GM21381 (cell line): Measurements from ENCODE around the gene COL18A1.
"Not testable (repeated sequence)": the region's sequence is repeated elsewhere in the genome, so short reads cannot be mapped to it uniquely, and the experiment has no call there.

Experiments used
- ATAC-seq: cut with Tn5 transposase; IDR thresholded peaks from one replicate; pipeline ENCODE4 v1.9.1; 2021; ENCODE audit warnings: mild to moderate bottlenecking, moderate library complexity; ENCODE audit not compliant: unreplicated experiment

The COL18A1 gene

DNA sequence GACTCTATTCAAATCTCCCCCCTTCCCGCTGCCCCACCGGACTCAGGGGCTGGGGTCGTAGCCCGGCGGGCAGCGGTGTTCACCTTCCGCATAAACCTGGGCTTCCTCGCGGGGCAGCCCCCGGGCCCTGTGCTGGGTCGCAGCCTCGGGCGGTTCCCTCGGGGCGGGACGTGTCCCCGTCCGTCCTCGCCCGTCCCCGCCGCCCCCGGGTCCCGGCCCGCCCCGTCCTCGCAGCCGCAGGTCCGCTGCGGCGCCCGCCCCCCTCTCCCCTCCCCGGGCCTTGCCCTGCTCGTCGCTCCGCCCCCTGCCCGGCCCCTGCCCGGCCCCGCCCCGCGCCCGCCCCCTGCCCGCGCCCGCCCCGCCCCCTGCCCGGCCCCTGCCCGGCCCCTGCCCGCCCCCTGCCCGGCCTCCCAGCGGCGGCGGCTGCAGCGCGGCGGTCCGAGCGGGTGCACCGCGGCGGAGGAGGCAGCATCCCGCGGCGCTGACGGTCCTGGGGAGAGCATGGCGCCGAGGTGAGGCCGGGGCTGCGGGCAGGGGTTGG, at the start of gene COL18A1:
TSS of gene COL18A1 (plus strand) at position 436 of the 541 bp plus-strand sequence. CDS start at position 502, 66 bp downstream.
- no peak for ATAC-seq

DNA sequence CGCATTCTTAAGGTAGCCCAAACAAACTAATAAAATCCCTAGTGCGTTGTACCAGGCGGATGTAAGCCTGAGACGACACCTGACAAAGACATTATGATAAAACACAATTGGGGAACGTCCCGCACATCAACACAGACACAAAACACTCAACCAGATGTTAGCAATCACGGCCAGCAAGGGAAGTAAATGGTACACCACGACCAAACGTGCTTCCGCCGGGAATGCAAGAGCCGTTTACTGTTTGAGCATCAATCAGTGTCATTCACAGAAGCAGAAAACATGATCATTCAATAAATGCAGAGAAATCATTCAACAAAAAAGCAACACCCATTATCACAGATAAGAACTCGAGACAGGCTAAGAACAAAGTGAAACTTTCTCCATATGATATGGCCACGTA, 49.4 kb upstream of the COL18A1 start:
- ATAC-seq, result no peak

DNA sequence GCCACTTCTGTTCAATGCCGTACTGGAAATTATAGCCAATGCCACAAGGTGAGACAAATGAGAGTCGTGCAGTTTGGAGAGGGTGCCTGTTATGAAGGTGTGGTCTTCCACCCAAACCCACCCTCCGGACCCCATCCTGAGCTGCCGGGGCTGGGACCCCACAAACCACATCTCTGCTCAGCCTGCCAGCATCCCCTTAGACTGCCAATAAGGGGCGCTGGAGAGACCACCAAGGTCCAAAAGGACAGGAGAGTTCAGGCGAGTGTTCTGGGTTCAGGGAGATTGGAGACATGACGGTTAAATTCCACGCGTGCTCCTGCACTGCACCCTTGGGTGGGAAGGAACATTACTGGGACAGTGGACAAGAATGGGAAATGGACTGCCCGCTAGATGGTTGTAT, 48.7 kb upstream of the COL18A1 start:
- ATAC-seq, result no peak

DNA sequence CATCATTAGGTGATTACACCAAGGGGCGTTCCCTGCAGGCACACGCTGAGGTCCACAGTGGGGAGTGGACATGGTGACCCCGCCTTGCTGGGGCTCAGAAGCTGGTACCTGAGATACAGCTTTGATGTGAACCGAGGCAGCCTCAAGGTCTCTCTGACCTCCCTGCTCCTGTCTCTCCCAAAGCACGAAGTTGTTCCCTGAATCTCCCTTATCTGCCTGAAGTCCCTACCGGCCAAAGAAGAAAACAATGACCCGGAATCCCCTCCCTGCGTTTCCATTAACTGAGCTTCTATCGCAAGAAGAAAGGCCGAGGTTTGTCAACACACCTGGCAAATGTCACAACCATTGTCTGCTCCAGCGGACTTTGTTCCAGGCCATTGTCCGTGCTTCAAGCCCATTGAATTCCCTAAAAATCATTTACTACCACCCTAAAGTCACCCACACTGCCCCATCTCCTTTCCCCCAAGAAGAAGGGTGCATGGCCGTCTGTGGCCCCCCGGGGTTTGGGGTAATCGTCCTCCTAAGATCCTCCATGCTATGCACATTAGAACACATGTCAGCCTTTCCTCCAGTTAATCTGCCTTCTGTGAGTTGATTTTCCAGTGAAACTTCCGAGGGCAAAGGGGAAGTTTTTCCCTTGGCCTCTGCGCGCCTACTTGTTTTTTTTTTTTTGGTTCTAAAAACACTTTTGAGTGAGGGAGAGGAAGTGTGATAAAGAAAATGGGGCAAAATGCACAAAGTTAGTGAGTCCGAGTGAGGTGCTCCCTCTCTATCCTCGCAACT, 48.1 kb upstream of the COL18A1 start:
- no peak for ATAC-seq

DNA sequence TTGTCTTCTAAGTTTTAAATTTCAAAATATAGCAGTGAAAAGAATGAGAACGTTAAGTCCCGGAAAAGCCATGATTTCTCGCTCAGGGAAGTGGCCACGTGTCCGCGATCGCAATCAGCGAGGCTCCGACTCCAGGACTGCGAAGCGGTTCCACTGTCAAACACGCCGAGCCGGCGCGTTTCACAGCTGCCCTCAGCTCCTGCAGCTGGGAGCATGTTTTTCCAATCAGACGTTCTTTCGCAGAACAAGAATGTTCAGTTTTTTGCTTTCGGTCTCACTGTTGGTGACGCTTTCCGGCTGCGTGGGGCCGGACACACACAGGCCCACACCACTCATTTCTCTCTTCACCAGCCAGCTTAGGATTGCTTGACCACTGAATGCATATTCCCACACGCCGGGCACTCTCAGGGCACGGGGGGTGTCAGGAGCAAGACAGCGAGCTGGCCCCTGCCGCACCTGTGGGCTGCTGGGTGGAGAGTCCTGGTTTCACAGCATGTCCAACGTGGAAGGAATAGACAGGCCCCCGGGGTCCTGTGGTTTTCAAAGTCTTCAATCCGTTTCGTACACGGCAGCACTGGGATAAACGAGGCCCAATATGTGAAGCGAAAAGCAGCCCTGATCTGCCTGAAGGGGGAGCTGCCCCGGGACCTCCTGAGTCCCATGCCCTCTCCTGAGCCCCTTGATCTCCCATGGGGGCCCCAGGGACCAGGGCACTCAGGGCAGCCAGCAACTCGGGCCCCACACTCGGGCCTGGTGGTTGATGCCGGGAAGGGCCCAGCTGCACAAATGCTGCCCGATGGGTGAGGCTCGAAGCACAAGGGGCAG, 47.3 kb upstream of the COL18A1 start:
- ATAC-seq, result no peak

DNA sequence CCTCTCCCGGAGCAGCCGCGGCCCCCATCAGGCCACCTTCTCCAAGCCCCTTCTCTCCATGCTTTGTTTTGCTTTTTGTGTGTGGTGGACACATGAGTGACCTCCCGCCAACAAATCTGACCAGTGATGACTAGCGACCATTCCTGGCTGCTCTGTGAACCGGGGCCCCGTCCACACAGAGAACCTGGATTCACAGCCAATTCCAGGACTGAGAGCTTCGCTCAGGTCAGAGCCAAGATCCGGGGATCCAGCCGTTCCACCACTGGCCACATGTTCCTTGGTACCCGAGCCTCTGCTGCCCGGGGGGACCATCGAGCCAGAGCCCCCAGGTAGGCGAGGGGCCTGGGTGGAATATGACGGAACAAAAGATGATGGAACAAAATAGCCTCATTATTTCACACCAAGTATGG, 46.7 kb upstream of the COL18A1 start:
- no peak for ATAC-seq

DNA sequence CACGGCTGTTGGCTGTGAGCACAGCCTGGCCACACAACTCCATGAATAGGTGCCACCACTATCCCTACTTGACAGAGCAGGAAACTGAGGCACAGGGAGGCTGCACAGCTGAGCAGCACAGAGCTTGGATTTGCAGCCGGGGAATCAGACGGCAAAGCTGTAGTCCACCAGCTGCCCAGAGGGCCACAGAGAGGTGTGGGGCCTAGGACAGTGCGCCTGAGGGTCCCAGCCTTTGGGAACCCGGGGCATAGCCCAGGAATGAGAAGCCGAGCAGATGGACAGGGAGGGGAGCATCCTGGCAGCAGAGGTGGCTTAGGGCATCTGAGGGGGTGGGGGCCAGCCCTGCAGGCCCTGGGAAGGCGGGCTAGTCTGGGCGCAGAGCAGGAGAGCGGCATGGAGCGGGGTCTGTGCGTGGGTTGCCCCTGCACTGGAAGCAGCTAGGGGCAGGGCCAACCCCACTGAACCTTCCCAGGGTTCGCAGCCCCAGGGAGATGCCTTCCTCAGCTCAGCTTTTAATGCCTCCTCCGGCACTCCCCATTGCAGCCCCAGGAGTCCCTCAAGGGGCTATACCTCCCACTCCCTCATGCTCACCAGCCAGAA, 46.2 kb upstream of the COL18A1 start:
- ATAC-seq, result no peak

DNA sequence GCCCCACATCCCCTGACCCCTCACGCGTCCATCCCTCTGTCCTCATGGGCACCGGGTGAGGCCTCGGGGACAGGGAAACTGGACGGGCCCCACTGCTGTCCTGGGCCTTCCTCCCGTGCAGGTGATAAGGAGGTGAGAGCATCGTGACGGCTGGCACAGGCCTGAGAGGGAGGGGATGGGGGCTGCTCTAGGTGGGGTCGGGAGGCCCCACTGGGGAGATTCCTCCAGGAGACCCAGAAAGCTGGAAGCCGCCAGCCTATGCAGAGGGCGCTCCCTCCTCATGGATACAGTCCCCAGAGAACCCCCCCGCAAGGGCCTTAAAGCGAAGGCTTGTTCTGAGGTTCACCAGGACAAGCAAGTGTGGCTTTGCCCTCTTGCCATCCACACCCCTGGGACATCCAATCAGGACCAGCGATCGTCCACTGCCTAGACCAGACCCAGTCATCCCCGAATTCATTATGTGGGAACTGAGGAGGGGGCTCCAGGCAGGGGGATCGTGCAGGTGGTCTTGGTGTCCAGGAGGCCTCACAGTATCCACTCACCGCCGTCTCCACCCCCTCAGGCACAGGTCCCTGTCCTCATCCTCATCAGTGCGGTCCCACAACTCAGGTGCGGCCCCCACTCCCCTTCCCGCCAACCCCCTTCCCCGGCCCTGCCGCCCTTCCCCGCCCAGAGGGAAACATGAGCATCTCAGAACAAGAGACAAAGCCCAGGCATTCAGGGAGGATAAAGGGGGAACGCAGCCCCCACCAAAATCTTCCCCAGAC, 45.3 kb upstream of the COL18A1 start:
- ATAC-seq, result no peak

DNA sequence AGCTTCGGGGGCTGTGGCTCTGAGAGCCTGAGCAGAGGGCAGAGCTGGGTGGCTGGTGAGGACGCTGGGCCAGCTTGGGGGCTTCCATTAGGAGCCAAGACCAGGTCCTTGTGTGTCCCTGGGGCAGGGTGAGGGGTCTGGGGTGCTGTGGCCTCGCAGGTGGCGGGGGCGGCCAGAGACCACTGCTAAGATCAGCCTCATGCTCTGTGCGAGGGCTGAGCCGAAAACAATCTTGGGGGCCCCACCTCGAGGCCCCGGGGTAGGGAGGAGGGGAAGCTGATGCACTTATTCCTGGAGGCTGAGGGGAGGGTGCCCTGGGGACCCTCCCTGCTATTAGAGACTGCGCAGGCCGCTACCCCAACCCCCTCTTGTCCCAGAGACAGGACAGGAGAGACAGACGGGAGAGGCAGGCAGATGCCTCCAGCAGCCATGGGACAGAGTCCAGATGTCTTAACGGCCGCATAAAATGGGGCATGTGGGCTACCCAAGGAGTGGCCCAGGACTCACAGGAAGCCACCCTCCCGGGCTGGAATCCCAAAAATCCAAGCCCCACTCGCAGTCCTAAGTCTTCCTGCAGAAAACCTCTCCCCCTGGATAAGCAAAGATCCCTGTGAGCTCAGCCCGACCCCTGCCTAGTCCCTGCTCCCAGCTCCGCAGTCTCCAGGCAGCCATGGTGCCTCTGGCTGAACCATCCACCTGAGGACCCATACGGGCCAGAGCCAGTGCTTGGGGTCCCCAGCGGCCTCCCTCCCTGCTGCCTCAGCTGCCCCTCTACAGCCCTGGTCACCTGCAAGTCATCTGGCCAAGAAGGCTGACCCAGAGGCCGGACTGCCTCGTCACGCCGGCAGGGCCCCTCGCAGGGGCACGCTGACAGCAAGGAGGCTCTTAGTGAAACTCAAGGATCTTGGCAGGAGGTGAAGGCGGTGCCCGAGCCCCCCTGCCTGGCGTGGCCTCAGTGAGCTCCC, 43.6 kb upstream of the COL18A1 start:
- no peak for ATAC-seq

DNA sequence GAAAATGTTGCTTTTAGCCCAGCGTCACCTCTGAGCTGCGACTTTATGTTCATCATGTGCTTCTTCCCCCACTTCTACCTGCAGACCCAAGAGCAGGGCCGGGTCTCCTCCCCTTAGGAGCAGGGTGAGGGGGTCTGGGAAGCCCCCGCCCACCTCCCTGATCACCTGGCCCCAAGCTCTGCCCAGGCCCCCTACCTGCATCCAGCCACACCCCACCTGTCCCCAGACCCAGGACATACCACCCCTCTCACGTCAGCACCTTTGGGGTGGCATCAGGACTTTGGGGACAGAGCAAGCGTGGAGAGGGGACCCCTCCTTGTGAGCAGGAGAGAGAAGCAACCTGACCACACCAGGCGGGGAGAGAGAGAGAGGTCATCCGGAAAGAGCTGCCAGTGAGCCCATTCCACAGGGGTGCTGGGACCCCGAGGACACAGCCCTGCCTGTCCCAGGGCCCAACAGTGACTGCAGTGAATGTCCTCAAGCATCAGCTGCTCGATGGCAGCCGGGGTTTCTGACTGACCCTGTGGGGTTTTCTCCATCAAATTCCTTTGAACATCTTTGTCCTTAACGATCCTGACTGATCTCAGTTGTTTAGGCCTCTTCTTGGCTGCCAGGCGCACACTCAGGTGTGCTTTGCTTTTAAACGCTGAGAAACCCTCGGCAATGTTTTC, 42.8 kb upstream of the COL18A1 start:
- no peak for ATAC-seq

DNA sequence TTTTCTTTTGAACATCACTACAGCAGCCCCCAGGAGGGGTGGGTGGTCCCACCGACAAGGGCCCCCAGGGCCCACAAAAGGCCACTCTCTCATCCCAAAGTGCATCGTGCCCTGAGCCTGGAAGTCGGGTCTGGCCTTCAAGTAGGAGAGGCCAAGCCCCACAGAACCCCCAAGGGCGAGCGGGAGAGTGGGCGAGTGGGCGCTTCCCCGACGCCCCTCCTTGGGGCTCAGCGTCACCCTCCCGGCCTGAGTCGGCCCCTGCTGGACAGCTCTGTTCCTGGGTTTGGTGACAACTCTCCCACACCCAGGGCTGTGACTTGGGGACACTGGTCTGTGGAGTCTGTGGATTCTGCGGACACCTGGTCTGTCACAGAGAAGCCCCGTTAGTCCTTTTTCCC, 42.2 kb upstream of the COL18A1 start:
- ATAC-seq, result no peak

DNA sequence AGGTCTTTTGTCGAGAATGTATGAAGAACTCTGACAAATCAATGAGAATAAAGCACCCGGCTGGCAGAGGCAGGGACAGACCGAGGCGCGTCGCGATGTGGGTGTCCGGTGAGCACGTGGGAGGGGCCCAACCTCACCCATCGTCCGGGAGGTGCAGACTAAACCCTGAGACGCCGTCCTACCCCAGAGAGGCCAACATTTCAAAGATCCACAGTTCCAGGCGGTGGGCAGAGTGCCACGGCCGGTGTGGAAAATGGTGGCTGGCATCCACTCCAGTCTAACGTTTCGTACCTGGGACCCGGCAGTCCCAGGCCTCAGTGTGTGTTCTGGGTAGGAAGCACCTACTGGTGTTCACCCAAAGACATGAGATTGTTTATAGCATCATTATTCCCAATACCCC, 41.7 kb upstream of the COL18A1 start:
- ATAC-seq, result not testable (repeated sequence)

DNA sequence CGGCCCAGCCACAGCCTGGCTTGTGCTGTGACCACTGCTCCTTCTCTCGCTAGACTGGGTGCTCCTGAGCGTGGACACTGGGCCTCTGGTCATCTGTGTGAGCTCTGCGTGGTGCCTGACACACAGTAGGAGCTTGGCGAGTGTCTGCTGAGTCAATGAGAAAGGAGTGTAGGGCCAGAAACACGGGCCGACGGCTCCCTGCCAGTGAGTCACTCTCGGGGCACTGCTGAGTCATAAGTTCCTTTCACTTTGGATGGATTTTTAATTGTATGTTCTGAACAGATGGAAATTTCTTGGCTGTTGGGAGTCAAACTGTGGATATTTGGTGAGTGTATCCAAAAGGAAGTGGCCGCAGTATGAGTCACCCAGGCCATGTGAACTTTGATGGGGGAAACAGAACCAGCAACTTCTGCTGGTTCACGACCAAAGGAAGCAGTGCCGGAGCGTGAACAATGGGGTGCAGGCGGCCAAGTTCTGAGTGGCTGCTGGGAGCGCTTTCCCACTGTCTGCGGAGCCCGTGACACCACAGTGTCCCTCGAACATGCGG, 41.0 kb upstream of the COL18A1 start:
- ATAC-seq, result no peak

DNA sequence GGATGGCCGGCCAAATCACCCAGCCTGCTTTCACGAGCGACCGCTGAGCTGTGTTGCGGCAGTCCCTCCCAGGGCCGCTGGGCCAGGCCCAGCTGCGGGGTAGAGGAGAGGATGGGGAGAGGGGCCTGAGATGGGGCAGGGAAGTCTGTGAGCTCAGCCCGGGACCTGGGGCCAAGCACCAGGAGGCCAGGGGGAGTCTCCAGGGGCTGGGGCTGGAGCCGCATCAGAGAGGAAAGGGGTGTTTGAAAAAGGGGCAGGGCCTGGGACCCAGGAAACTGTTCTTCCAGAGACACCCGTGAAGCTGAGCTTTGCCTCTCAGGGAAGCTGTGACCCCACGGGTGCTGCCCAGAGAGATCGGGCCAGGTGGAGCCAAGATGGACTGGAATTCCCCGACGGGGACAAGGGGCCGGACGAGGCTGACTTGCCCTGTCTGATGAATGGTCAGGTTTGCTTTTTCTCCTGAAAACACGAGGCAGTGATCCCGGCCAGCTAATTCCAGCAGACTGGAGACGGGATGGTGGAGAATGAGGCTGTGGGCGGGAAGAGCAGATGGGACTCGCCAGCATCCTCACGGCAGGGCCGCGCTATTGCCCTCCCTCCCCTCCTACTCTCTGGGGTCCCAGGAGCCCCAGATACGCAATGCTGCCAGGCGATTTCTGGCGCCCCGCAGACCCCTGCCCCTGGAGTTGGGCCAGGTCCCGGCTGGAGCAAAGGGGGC, 40.3 kb upstream of the COL18A1 start:
- ATAC-seq, result no peak

DNA sequence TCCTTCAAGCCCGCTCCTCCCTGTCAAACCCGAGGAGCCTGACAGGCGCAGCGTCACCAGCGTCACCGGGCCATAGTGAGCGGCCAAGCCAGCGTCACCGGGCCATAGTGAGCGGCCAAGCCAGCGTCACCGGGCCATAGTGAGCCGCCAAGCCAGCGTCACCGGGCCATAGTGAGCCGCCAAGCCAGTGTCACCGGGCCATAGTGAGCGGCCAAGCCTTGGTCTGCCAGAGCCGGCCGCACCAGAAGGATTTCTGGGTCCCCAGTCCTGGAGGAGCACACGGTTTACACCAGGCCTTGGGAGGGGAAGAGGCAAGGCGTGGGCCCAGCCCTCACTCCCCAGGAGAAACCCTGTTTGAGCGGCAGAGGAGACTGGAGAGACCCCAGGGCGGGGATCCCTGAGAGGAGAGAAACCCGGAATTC, 39.8 kb upstream of the COL18A1 start:
- no peak for ATAC-seq

DNA sequence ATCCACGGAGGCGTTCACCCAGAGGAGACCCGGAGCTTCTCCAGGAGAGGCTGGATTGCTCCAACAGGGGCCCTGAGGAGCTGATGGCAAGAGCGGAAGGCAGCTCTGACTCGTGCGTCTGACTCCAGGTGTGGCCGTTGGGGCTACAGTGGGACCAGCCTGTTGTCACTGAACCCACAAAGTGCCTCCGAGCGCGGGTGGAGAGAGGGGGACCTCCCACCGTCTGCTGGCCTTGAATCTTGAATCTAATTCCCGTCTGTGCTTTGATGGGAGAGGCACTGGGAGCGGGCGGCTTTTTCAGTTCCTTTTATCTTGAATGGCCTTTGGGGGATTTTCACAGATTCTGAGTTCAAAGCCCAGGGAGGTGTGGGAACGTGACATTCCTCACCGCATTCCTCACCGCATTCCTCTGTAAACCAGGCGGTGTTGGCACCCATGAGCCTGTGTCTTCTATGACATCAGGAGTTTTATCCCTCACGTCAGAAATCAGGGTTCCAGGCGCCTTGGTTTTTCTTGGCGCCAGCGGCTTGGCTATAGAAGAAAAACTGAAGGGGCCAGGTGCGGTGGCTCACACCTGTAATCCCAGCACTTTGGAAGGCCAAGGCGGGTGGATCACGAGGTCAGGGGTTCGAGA, 39.2 kb upstream of the COL18A1 start:
- no peak for ATAC-seq

DNA sequence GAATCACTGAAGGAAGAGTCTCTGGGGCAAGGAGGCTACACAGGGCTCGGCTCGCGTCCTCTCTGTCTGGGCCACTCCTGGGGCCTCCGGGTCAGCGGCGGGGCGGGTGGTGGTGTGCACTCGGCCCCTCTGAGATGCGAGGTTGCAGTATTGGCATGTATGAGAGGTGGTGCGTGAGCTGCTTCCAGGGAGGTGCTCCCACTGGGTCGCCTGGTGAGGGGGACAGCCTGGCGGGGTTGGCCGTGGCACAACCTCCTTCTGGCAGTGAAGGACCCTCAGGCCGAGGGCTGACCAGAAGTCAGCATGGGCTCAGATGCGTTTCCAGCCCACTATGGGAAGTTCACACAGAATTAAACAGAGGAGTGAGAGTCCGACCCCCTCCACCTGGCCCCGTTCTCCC, 38.5 kb upstream of the COL18A1 start:
- no peak for ATAC-seq
